Measurements from ENCODE around the gene EPB41L4B. TPM values are rescaled to one million over a fixed set of nuclear protein-coding genes. Genes with fewer than 3 reads are reported as not detected.

The EPB41L4B gene
- total RNA-seq, 2 donors from 2014 or later, result 13.3 to 15.1 TPM

DNA sequence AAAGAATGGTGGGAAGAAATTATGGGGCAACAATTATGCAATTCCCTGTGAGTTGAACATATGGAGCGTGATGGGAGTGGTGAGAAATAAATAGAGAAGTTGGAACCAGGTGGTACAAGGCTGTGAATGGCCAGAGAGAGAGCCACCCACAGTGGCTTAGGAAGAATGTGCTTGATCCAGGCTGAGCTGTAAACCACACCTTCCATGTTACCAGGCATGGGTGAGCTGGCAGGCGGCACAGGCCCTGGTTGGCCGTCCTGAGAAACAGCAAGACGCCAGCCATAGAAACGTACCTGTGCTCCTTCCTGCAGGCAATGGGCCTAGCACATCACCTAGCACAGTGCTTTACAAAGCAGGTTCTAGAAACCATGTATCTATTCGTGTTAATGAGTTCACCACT, 74.3 kb downstream of the EPB41L4B start:
- intact Hi-C loops (cut with DNase I), result loop anchor here (10.0 kb wide), 1 partner anchor 228 kb away; no protein-coding TSS in a partner anchor
- no peak overlapping the region for H3K4me3 ChIP-seq
- no peaks in the 10 kb centered on the region for H3K36me3 ChIP-seq
- no peaks in the 10 kb centered on the region for H3K27me3 ChIP-seq (replicated peaks; ENCODE audit: insufficient read depth)
- no peaks in the 10 kb centered on the region for H3K9me3 ChIP-seq
- no peak for DNase-seq (ENCODE audit: low spot score)
- TF ChIP-seq, protein P1, sequence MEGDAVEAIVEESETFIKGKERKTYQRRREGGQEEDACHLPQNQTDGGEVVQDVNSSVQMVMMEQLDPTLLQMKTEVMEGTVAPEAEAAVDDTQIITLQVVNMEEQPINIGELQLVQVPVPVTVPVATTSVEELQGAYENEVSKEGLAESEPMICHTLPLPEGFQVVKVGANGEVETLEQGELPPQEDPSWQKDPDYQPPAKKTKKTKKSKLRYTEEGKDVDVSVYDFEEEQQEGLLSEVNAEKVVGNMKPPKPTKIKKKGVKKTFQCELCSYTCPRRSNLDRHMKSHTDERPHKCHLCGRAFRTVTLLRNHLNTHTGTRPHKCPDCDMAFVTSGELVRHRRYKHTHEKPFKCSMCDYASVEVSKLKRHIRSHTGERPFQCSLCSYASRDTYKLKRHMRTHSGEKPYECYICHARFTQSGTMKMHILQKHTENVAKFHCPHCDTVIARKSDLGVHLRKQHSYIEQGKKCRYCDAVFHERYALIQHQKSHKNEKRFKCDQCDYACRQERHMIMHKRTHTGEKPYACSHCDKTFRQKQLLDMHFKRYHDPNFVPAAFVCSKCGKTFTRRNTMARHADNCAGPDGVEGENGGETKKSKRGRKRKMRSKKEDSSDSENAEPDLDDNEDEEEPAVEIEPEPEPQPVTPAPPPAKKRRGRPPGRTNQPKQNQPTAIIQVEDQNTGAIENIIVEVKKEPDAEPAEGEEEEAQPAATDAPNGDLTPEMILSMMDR (IDR thresholded peaks at IDR 0.05), result no peak
- TF ChIP-seq POLR2AphosphoS5 (IDR thresholded peaks at IDR 0.05), result no peak
- TF ChIP-seq POLR2A (IDR thresholded peaks at IDR 0.05), result no peak
- H3K27ac ChIP-seq, result no peak overlapping the region
- 95% methylated on average over 6 of the region's 6 CpGs for WGBS
- H3K4me1 ChIP-seq (replicated peaks), result peaks cover 6% of the 10 kb centered on the region

DNA sequence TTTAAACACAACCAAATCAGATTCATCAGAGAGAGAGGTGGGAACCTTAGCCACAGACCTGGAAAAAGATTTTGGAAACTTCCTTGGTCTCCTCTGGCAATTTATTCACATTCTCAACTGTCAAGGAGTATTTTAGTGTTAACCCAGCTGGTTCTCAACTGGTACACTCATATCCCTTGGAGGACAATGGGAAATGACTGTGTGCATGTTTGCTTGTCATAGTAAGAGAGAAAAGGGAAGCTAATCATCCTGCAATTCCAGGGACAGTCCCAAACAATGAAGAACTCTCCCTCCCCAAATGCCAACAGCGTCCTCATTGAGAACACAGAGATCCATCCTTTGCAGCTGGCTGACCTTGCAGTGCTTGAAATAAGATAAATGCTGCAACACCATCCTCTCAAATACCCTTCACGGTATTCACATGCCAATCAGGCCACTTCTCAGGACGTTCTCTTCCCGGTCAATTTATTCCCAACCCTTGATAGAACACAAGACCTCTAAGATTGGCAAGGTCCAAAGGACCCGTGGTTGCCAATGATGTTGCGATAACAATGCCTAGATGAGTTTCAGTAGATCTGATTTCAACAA, 75.5 kb downstream of the EPB41L4B start:
- Histone ChIP-seq H3K4me1 (replicated peaks) (peaks cover 7% of the 10 kb centered on the region), H3K36me3 (no peaks in the 10 kb centered on the region), H3K4me3 (no peak overlapping the region), H3K27ac (no peak overlapping the region), H3K27me3 (replicated peaks; ENCODE audit: insufficient read depth) (no peaks in the 10 kb centered on the region), H3K9me3 (no peaks in the 10 kb centered on the region)
- 72% methylated on average over 6 of the region's 6 CpGs for WGBS
- intact Hi-C loops (cut with DNase I), result loop anchor here (10.0 kb wide), 1 partner anchor 229 kb away; no protein-coding TSS in a partner anchor
- no peak for DNase-seq (ENCODE audit: low spot score)
- TF ChIP-seq, protein P1 (IDR thresholded peaks at IDR 0.05), result no peak
- TF ChIP-seq POLR2AphosphoS5 (IDR thresholded peaks at IDR 0.05) (no peak), POLR2A (IDR thresholded peaks at IDR 0.05) (no peak)

DNA sequence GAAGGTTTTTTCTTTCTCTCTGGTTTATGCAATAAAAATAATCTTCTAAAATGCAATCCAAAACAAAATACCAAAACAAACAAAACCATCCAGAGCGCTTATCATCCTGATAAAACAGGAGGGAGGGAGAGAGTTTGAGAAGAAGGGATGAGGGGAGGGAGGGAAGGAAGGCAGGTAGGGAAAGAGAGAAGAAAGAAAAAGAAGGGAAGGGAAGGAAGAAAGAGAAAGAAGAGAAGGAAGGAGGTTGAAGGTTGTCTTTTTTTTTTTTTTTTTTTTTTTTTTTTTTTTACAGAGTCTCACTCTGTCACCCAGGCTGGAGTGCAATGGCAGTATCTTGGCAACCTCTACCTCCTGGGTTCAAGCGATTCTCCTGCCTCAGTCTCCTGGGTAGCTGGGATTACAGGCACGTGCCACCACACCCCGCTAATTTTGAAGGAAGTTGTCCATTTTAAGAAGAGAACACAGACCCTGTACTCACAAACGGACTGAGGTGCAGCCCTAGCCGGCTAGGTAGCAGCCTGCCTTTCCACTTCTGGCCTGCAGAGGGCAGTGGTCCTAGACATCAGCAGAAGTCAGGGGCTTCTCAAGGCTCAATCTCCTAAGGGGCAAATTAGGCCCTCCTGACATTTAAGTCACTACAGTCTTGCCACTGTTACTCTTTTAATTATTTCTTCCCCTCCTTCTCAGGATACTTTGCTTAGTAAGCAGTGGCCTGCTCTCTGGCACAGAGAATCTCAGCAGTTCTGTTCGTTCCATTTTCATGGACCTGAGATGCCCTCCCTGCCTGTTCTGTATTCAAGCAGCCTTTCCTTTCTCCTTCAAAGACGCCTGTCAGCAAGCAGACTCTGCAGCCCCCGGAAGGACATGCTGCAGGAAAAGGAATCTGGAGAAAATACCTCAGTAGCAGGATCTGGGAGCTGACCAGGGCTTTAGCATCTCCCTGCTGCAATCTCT, 76.4 kb downstream of the EPB41L4B start:
- Histone ChIP-seq H3K4me1 (replicated peaks) (peaks cover 7% of the 10 kb centered on the region), H3K36me3 (no peaks in the 10 kb centered on the region), H3K27ac (no peak overlapping the region), H3K4me3 (no peak overlapping the region), H3K27me3 (replicated peaks; ENCODE audit: insufficient read depth) (no peaks in the 10 kb centered on the region), H3K9me3 (no peaks in the 10 kb centered on the region)
- 24% methylated on average over 9 of the region's 9 CpGs for WGBS
- TF ChIP-seq POLR2A (IDR thresholded peaks at IDR 0.05) (no peak), POLR2AphosphoS5 (IDR thresholded peaks at IDR 0.05) (peak; percentile 14)
- TF ChIP-seq, protein P1 (IDR thresholded peaks at IDR 0.05), result peak; percentile 80 to 86 (median 82)
- DNase-seq (ENCODE audit: low spot score), result peak; percentile 76
- intact Hi-C loops (cut with DNase I), result loop anchor here (5.0 to 10.0 kb wide), 2 partner anchors 78 to 230 kb away; partner anchors contain the start of gene EPB41L4B

DNA sequence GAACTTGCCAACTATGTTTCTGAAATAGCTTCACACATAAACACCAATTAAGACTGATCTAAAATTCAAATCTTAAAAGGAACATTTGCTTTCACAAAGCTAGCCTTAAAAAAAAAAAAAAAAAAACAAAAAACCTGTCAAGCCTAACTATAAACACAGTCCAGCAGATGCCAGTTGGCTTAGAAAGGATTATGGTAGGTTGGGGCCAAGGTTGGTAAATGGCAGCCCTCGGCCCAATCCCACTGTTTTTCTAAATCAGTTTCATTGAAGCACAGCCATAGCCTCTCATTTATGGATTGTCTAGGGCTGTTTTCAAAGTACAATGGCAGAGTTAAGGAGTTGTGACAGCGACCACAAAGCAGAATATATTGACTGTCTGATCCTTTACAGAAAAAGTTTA, 78.1 kb downstream of the EPB41L4B start:
- H3K9me3 ChIP-seq, result no peaks in the 10 kb centered on the region
- no peaks in the 10 kb centered on the region for H3K36me3 ChIP-seq
- H3K4me1 ChIP-seq (replicated peaks), result peaks cover 7% of the 10 kb centered on the region
- intact Hi-C loops (cut with DNase I), result loop anchor here (5.0 to 10.0 kb wide), 2 partner anchors 80 to 232 kb away; partner anchors contain the start of gene EPB41L4B
- H3K27me3 ChIP-seq (replicated peaks; ENCODE audit: insufficient read depth), result no peaks in the 10 kb centered on the region
- DNase-seq (ENCODE audit: low spot score), result no peak
- H3K4me3 ChIP-seq, result no peak overlapping the region
- TF ChIP-seq, protein P1 (IDR thresholded peaks at IDR 0.05), result no peak
- TF ChIP-seq POLR2AphosphoS5 (IDR thresholded peaks at IDR 0.05), result no peak
- no peak for TF ChIP-seq POLR2A (IDR thresholded peaks at IDR 0.05)
- H3K27ac ChIP-seq, result no peak overlapping the region
- WGBS, result 82% methylated on average over 2 of the region's 2 CpGs
